ENCODE measurements around the gene SSBP4. TPM values are rescaled to one million over a fixed set of nuclear protein-coding genes. Genes with fewer than 3 reads are reported as not detected.
"Not testable (repeated sequence)": the region's sequence is repeated elsewhere in the genome, so short reads cannot be mapped to it uniquely, and the experiment has no call there.

The SSBP4 gene
- total RNA-seq, 1 experiment from 2014 or later, result 118 TPM

DNA sequence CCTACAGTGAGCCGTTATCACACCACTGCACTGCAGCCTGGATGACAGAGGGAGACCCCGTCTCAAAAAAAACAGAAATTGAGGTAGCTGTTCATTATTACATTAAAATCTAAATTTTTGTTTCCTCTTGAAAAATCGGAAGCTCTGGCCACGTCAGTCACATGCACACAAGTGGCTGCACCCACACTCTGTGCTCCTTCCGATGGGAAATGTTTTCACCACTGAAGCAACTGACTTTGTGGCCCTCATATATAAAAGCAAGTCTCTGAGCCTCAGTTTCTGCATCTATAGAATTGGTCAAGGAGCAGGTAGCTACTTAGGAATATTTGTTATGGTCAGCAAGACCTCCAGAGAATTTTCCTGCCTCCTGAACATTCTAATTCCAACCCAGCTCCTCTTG, 26.3 kb upstream of the SSBP4 start:
- DNase-seq (ENCODE audit: low read depth), result no peak

DNA sequence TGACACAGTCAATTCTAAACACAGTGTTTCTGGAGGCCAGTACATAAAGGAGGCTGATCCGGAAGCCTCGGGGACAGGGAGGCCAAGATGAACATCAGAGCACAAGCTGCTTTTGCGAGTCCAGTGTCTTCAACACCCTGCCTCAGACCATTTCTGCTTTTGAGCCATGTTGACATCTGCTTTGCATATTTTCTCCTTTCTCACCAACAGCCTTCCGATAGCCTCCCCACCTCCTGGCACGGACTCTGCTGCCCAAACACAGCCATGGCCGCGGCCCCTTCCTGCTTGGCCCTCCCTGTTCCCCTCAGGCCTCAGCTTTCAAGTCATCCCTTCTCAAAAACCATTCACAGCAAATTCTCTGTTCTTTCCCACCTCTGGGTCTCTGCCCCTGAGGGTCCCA, 25.4 kb upstream of the SSBP4 start:
- no peak for DNase-seq (ENCODE audit: low read depth)

DNA sequence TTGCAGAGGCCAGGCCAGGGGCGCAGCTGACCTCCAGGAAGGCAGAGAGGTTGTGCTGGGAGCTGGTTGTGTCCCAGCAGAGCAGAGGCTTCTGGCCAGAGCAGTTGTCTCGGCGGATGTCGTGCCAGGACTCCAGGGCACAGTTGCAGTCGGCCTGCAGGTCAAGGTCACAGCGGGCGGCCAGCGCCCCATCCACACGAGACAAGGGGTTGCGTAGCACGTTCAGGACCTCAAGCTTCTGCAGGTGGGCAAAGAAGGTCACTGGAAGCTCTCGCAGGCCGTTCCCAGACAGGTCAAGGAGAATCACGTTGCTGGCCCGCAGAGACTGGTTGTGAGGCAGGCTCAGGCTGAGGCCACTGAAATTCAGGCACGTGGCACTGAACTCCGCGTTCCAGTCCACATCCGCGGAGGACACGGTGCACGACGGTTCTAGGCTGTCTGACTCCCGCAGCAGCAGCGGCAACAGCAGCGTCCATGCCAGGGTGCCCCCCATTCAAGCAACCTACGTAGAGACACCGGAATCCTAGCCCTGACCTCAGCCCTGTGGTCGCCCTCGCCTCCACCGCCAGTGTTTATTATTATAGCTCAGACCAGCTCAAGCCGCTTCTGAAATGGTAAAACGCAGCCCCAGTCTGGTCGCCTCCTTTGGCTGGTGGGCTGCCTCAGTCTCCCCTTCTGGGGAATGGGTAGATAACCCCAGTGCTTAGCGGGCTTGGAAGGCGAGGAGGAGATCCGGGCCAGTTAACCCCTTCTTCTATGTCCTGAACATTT, 22.5 kb upstream of the SSBP4 start:
- DNase-seq (ENCODE audit: low read depth), result no peak

DNA sequence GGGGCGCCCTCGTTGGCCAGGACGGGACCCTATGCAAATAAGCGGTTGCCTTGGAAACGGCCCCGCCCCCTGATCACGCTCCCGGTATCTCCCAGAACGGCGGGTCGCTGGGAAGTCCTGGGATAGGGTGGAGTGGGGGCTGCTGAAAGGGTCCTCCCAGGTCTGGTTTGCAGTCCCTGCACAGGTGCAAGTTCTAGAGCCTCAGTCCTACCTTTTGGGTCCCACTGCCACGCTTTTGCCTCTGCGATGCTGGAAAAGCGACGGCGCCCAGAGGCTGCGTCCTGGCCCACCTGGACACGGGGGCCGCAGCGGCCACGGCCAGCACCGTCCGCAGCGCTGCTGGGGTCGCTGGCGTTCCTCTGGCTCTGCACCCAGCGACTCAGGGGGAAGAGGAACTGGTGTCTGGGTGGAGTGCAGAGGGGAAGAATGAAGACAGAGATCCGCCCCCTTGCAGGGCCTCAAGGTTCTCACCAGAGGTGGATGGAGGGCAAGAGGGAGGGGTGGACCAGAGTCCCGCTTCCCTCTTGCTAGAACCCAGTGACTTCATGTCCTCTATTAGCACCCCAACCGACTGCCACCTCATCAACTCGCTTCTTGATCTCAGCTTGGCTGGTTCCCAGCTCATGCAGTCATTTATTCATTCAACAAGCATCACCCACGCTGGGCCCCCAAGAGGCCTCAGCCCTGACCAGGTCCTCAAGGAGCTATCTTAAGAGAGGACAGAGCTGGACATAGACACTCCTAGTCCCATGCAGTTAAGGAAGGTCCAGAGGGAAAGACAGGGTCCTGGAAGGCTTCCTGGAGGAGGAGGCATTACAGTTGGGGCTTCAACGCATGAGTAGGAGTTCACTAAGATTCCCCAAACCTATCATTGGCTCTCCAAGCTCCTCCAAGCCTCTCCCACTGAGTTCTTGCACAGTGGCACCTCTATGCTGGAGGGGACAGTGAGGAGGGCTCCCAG, 21.7 kb upstream of the SSBP4 start, which contains the start of gene LRRC25:
Gene LRRC25, minus strand, starts transcription at position 381 of the 961 bp plus-strand sequence. CDS start 659 bp downstream, outside the sequence.
- DNase-seq (ENCODE audit: low read depth), result no peak

DNA sequence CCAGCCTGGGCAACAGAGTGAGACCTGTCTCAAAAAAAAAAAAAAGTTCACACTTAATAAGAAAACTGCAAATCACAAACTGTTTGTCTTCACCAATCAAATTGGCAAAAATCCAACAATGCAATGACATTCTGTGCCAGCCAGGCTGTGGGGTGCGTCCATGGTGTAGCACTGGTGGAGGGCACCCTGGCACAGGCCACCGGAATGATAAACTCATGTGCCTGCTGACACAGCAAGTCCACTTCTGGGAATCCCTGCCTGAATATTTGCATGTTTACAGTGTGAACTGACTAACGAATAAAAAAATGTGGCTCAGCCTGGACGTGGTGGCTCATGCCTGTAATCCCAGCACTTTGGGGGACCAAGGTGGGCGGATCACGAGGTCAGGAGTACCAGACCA, 20.2 kb upstream of the SSBP4 start:
- peak; percentile 28 for DNase-seq (ENCODE audit: low read depth)

DNA sequence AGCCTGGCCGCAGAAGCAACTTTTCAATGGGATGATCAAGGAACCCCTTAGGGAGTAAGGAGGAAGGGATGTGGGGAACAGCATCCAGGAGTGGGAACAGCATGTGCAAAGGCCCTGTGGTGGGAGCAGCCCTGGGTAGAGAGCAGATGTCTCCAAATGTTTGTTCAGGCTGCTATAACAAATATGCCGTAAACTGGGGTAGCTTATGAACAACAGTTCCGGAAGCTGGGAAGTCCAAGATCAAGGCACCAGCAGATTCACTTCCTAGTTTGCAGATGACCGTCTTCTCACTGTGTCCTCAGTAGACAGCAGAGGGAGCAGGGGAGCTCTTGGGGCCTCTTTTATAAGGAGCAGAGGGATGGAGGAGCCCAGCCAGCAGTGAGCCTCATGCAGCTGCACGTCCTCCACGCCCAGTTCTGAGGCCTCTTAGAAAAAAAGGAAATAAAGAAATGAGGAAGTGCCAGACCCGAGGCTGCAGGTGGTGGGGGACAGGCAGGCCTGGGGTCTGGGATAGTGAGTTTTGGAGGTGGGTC, 17.6 kb upstream of the SSBP4 start:
- peak; percentile 56 for DNase-seq (ENCODE audit: low read depth)

DNA sequence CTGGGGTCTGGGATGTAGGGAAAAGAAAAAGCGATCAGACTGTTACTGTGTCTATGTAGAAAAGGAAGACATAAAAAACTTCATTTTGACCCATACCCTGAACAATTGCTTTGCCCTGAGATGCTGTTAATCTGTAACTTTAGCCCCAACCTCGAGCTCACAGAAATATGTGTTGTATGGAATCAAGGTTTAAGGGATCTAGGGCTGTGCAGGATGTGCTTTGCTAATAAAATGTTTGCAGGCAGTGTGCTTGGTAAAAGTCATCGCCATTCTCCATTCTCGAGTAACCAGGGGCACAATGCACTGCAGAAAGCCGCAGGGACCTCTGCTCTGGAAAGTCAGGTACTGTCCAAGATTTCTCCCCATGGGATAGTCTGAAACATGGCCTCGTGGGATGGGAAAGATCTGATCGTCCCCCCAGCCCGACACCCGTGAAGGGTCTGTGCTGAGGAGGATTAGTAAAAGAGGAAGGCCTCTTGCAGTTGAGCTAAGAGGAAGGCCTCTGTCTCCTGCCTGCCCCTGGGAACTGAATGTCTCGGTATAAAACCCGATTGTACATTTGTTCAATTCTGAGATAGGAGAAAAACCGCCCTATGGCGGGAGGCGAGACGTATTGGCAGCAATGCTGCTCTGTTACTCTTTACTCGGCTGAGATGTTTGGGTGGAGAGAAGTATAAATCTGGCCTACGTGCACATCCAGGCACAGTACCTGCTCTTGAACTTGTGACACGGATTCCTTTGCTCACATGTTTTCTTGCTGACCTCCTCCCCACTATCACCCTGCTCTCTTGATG, 16.5 kb upstream of the SSBP4 start:
- not testable (repeated sequence) for DNase-seq (ENCODE audit: low read depth)

GRCh38 chr19:18405754-18406153, 13.4 kb upstream of the SSBP4 start:
- not testable (repeated sequence) for DNase-seq (ENCODE audit: low read depth)

- no peak for DNase-seq (ENCODE audit: low read depth)
Observed at GRCh38 chr19:18406749-18407148, 12.4 kb upstream of the SSBP4 start.

DNA sequence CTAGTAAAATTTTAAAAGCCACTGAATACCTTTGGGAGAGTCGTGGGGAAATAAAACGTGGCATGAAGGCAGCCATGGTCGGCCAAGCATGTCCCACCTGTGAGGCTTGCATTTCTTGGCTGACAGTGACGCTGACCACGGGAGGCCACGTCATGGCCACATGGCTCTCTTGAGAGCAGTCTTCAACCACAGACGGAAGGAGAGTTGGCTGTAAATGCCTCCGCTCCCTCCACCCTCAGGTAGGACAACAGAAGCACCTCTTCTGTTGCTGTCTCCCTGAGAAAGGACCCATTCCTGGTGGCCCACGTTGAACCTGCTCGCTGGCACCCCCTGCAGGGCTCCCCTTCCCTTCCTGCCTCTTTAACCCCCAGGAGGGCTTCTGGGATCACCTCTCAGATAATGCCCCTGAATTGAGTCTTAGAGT, 11.1 kb upstream of the SSBP4 start:
- no peak for DNase-seq (ENCODE audit: low read depth)

- DNase-seq (ENCODE audit: low read depth), result no peak
Observed at GRCh38 chr19:18412610-18413239, 6.5 kb upstream of the SSBP4 start.

GRCh38 chr19:18414504-18415177, 4.6 kb upstream of the SSBP4 start:
- no peak for DNase-seq (ENCODE audit: low read depth)

- no peak for DNase-seq (ENCODE audit: low read depth)
Observed at GRCh38 chr19:18415178-18415867, 3.9 kb upstream of the SSBP4 start.

- peak; percentile 63 for DNase-seq (ENCODE audit: low read depth)
Observed at GRCh38 chr19:18416778-18417249, 2.4 kb upstream of the SSBP4 start.

DNA sequence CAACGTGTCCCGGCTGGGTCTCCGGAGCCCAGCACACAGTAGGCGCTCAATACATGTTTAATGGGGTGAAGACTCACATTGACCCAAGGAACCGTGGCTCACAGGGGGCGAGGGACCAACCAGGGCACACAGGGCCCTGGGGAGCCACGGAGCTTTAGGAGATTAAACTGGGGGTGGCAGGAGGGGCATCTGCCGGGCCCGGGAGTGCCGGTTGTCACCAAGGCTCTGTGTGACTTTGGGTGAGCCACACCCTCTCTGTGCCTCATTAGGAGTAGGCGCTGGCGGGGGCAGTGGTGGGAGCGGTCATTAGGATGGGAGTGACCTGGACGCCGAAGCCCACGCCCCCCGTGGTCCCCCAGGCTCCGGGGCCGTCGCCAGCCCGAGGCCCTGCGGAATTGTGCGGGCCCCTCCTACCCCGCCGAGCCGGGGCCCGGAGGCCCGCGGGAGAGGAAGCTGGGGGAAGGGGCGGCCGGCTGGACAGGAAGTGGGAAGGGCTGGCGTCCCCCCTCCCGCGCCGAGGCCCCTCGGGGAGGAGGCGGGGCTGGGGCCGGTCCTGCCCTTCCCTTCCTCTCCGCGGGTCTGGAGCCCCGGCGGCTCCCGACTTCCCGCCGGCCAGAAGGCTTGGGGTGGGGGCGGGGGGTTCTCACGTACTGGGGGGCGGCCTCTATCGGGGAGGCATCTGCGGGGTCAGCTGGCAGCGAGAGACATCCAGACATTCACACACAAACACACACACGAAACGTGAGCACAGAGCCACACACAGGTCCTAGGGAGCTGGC, 1.8 kb upstream of the SSBP4 start:
- peak; percentile 72 for DNase-seq (ENCODE audit: low read depth)

GRCh38 chr19:18418029-18418482, 1.1 kb upstream of the SSBP4 start:
- DNase-seq (ENCODE audit: low read depth), result no peak

GRCh38 chr19:18418483-18419194, 559 bp upstream of the SSBP4 start:
- no peak for DNase-seq (ENCODE audit: low read depth)

Data from HT1080 (cell line).